IMR-90 (cell line): ENCODE data around the gene PDE8B. TPM values are rescaled to one million over a fixed set of nuclear protein-coding genes. Genes with fewer than 3 reads are reported as not detected.

ENCODE experiments used
- ATAC-seq: fragments of 200-7000 bp; cut with Tn5 transposase; 2 replicates; pipeline ENCODE4 v1.9.1; 2020; ENCODE audit warnings: low read depth, mild to moderate bottlenecking, moderate library complexity
- BruUV-seq: library from RNA; stranded (reverse); fragments of 400-500 nt; replicated peaks from 2 replicates; lab custom pipeline; 2021; lab: Mats Ljungman, UMichigan
- CTCF ChIA-PET: fragments of 300-600 bp; formaldehyde crosslinking; extraction: SDS; loops from one replicate; lab custom pipeline; 2021; ENCODE audit warnings: antibody characterized with exemption; lab: Yijun Ruan, JAX
- POLR2A ChIA-PET: fragments of 300-600 bp; sonication (Branson Sonifier 250); formaldehyde crosslinking; loops from one replicate; lab custom pipeline; 2022; ENCODE audit warnings: antibody characterized with exemption; ENCODE audit not compliant: unreplicated experiment; lab: Charles Lee
- DNase-seq: peaks from one replicate; pipeline ENCODE4 v3.0.0; 2013
- H2AFZ ChIP-seq: replicated peaks from 2 replicates; pipeline ENCODE3; 2013; ENCODE audit warnings: low read length, mild to moderate bottlenecking; ENCODE audit not compliant: poor library complexity
- H2AK5ac ChIP-seq: 2 replicates; pipeline ENCODE4 v1.6.1; 2013; ENCODE audit warnings: low read depth, low read length, inconsistent platforms
- H2AK9ac ChIP-seq: replicated peaks from 2 replicates; pipeline ENCODE3; 2013; ENCODE audit warnings: mild to moderate bottlenecking, low read depth, low read length, moderate library complexity; ENCODE audit not compliant: poor library complexity
- H2BK120ac ChIP-seq: 2 replicates; pipeline ENCODE4 v1.6.1; 2013; ENCODE audit warnings: low read depth, low read length, inconsistent platforms
- H2BK15ac ChIP-seq: 3 replicates; pipeline ENCODE4 v1.6.1; 2013; ENCODE audit warnings: low read depth, low read length, inconsistent platforms
- H2BK20ac ChIP-seq: 2 replicates; pipeline ENCODE4 v1.6.1; 2013; ENCODE audit warnings: low read depth, mild to moderate bottlenecking, inconsistent platforms, low read length, moderate library complexity
- H2BK5ac ChIP-seq: 2 replicates; pipeline ENCODE4 v1.6.1; 2013; ENCODE audit warnings: mild to moderate bottlenecking, low read depth, low read length, inconsistent platforms; ENCODE audit not compliant: poor library complexity, severe bottlenecking
- H3K14ac ChIP-seq: replicated peaks from 2 replicates; pipeline ENCODE4 v1.6.1; 2013; ENCODE audit warnings: low read depth, low read length, inconsistent platforms
- H3K18ac ChIP-seq: 2 replicates; pipeline ENCODE4 v1.6.1; 2013; ENCODE audit warnings: low read depth, low read length, control low read depth
- H3K23ac ChIP-seq: 2 replicates; pipeline ENCODE4 v1.6.1; 2013; ENCODE audit warnings: low read depth, low read length, inconsistent platforms
- H3K27ac ChIP-seq: 2 replicates; pipeline ENCODE4 v1.5.1; 2013; ENCODE audit warnings: mild to moderate bottlenecking, control low read depth, low read length; ENCODE audit not compliant: insufficient read depth
- H3K27me3 ChIP-seq: 2 replicates; pipeline ENCODE4 v1.6.1; 2013; ENCODE audit warnings: low read length; ENCODE audit not compliant: control insufficient read depth, insufficient read depth
- H3K36me3 ChIP-seq: 2 replicates; pipeline ENCODE4 v1.6.1; 2013; ENCODE audit warnings: low read length, mixed read lengths; ENCODE audit not compliant: control insufficient read depth, insufficient read depth
- H3K4ac ChIP-seq: 2 replicates; pipeline ENCODE4 v1.6.1; 2013; ENCODE audit warnings: low read depth, low read length, inconsistent platforms
- H3K4me1 ChIP-seq: 2 replicates; pipeline ENCODE4 v1.6.1; 2013; ENCODE audit warnings: low read length, mixed read lengths; ENCODE audit not compliant: control insufficient read depth, insufficient read depth
- H3K4me2 ChIP-seq: 2 replicates; pipeline ENCODE4 v1.6.1; 2013; ENCODE audit warnings: low read depth, mild to moderate bottlenecking, control low read depth, low read length, moderate library complexity
- H3K4me3 ChIP-seq: 2 replicates; pipeline ENCODE4 v1.5.1; 2013; ENCODE audit warnings: low read depth, mild to moderate bottlenecking, control low read depth, low read length, moderate library complexity; ENCODE audit not compliant: insufficient read depth
- H3K56ac ChIP-seq: 2 replicates; pipeline ENCODE4 v1.6.1; 2013; ENCODE audit warnings: low read length, inconsistent platforms; ENCODE audit not compliant: insufficient read depth; ENCODE audit errors: extremely low read depth
- H3K79me1 ChIP-seq, 2 experiments: 2 replicates each; pipeline ENCODE4 v1.6.1; 2013; ENCODE audit warnings: low read length in 2 of 2, inconsistent platforms in 1 of 2, low read depth in 1 of 2
- H3K9ac ChIP-seq: 2 replicates; pipeline ENCODE4 v1.6.1; 2013; ENCODE audit warnings: low read depth, low read length, control low read depth
- H3K9me1 ChIP-seq: 2 replicates; pipeline ENCODE4 v1.6.1; 2013; ENCODE audit warnings: low read length, inconsistent platforms; ENCODE audit not compliant: insufficient read depth
- H3K9me3 ChIP-seq: 2 replicates; pipeline ENCODE4 v1.6.1; 2013; ENCODE audit warnings: low read length; ENCODE audit not compliant: control insufficient read depth, insufficient read depth
- H4K20me1 ChIP-seq: 2 replicates; pipeline ENCODE4 v1.6.1; 2013; ENCODE audit warnings: low read length, inconsistent platforms; ENCODE audit not compliant: insufficient read depth
- H4K5ac ChIP-seq: 2 replicates; pipeline ENCODE4 v1.6.1; 2013; ENCODE audit warnings: mild to moderate bottlenecking, low read depth, low read length, control low read depth
- H4K8ac ChIP-seq, 2 experiments: 2 replicates each; pipeline ENCODE4 v1.6.1; 2013; ENCODE audit warnings: low read depth in 2 of 2, low read length in 2 of 2, control low read depth in 1 of 2, inconsistent platforms in 1 of 2
- H4K91ac ChIP-seq: 2 replicates; pipeline ENCODE4 v1.6.1; 2013; ENCODE audit warnings: low read depth, low read length, inconsistent platforms; ENCODE audit not compliant: insufficient read depth
- BHLHE40 ChIP-seq: fragments of 150-350 bp; IDR thresholded peaks from 2 replicates; pipeline ENCODE4 v1.6.1; 2016; ENCODE audit warnings: mild to moderate bottlenecking, low read depth, low read length
- FOS ChIP-seq: fragments of 150-350 bp; IDR thresholded peaks from 2 replicates; pipeline ENCODE4 v1.6.1; 2016; ENCODE audit warnings: low read depth, low read length
- RAD21 ChIP-seq: IDR thresholded peaks from 2 replicates; pipeline ENCODE4 v1.6.1; 2012; ENCODE audit warnings: low read length, improper control_type of control experiment
- WGBS, 2 experiments: methylation state at CpG; one replicate each; pipeline versions ENCODE4 v1.1.5 to v1.1.7; 2013; ENCODE audit warnings: missing lambda C conversion rate in 2 of 2; ENCODE audit not compliant: insufficient read length in 1 of 2; ENCODE audit errors: extremely low coverage in 2 of 2; 5-methylcytosine and 5-hydroxymethylcytosine counted together
- dilution Hi-C: fragments of 300-500 bp; cut with HindIII; formaldehyde crosslinking; loops from one replicate; pipeline ENCODE4 v1.14.3; 2018; ENCODE audit warnings: low sequenced_read_pairs; ENCODE audit not compliant: unreplicated experiment
- in situ Hi-C: fragments of 300-500 bp; cut with MboI; formaldehyde crosslinking; loops from 3 replicates; pipeline ENCODE4 v1.14.3; 2019; ENCODE audit warnings: low sequenced_read_pairs, inconsistent platforms, mixed read lengths
- intact Hi-C: fragments of 100-400 bp; cut with micrococcal nuclease; formaldehyde crosslinking; loops from 2 replicates; pipeline ENCODE4 v1.10.0; 2022
- polyA plus RNA-seq, 3 experiments: library from polyadenylated mRNA; depleted of rRNA; stranded (reverse); fragments of >200 nt; gene quantifications; 2 replicates each; pipeline ENCODE4 v1.2.3, GENCODE V29; 2012; ENCODE audit warnings: low replicate concordance in 1 of 3
- total RNA-seq: library from RNA; depleted of rRNA; stranded (reverse); fragments of >200 nt; gene quantifications from 2 replicates; pipeline ENCODE4 v1.2.3, GENCODE V29; 2012
- TF ChIP-seq, protein P1 (sequence below): fragments of 150-350 bp; IDR thresholded peaks from 2 replicates; pipeline ENCODE4 v1.6.1; 2016; ENCODE audit warnings: low read depth, mild to moderate bottlenecking, low read length, moderate library complexity, borderline replicate concordance

Gene PDE8B
- total and polyA plus RNA-seq, 2 of the 4 experiments (the other 2 are of a cell fraction): under 0.01 to 0.03 TPM

DNA sequence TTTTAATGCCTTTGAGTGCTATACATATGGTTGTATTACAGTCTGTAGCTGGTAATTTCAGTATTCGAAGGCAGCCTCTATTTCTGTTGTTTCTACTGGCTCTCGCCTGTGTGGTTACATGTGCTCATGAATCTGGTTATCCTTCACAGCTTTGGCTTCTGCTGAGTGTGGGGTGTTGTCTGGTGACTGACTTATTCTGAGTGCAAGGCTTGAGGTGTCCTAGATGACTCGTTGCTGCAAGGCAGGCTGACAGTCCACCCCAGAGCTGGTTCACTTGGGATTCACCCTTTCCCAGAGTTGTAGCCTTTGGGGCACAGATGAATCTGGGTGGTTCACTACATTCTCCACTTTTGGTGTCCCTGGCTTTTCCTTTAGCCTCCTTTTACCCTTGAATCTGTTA, 41.4 kb downstream of the PDE8B start:
- H3K56ac ChIP-seq: no peak overlapping the region
- no peak overlapping the region for H2AFZ ChIP-seq
- TF ChIP-seq BHLHE40 (no peak), RAD21 (no peak), FOS (no peak)
- TF ChIP-seq, protein P1, sequence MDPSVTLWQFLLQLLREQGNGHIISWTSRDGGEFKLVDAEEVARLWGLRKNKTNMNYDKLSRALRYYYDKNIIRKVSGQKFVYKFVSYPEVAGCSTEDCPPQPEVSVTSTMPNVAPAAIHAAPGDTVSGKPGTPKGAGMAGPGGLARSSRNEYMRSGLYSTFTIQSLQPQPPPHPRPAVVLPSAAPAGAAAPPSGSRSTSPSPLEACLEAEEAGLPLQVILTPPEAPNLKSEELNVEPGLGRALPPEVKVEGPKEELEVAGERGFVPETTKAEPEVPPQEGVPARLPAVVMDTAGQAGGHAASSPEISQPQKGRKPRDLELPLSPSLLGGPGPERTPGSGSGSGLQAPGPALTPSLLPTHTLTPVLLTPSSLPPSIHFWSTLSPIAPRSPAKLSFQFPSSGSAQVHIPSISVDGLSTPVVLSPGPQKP: no peak
- no peaks in the 10 kb centered on the region for H3K9me3 ChIP-seq
- no peak overlapping the region for H2BK5ac ChIP-seq
- no peaks in the 10 kb centered on the region for H3K4me1 ChIP-seq
- H3K18ac ChIP-seq: no peak overlapping the region
- H3K4ac ChIP-seq: no peak overlapping the region
- dilution Hi-C loops (no loop called here), intact Hi-C loops (no loop called here), in situ Hi-C loops (no loop called here)
- BruUV-seq: no TSS peak
- no peak overlapping the region for H2BK20ac ChIP-seq
- H2AK9ac ChIP-seq: no peak overlapping the region
- H4K91ac ChIP-seq: no peak overlapping the region
- H3K9ac ChIP-seq: no peak overlapping the region
- no peak overlapping the region for H3K27ac ChIP-seq
- no peak overlapping the region for H3K14ac ChIP-seq
- peaks cover 27% of the 10 kb centered on the region for H3K27me3 ChIP-seq
- H3K79me1 ChIP-seq: no peaks in the 10 kb centered on the region
- no peak overlapping the region for H2BK120ac ChIP-seq
- no peaks in the 10 kb centered on the region for H4K20me1 ChIP-seq
- 64% methylated on average over 3 of the region's 3 CpGs; no CpG with 5 or more reads in 1 of the 2 experiments for WGBS, 2 experiments
- no peak for DNase-seq
- H2BK15ac ChIP-seq: no peak overlapping the region
- ATAC-seq: no peak
- H4K8ac ChIP-seq: no peak overlapping the region
- no peak overlapping the region for H3K4me3 ChIP-seq
- CTCF ChIA-PET: no interaction called here
- H4K5ac ChIP-seq: no peak overlapping the region
- H3K9me1 ChIP-seq: no peaks in the 10 kb centered on the region
- no peak overlapping the region for H3K4me2 ChIP-seq
- POLR2A ChIA-PET: no interaction called here
- H2AK5ac ChIP-seq: no peak overlapping the region
- no peaks in the 10 kb centered on the region for H3K36me3 ChIP-seq
- H3K23ac ChIP-seq: no peak overlapping the region
